Epithelial cell of esophagus (primary cell): ENCODE measurements around the gene MEP1B.
"Not testable (repeated sequence)": the region's sequence is repeated elsewhere in the genome, so short reads cannot be mapped to it uniquely, and the experiment has no call there.

Experiments used
- DNase-seq: peaks from one replicate; pipeline ENCODE4 v3.0.0; 2010; ENCODE audit warnings: low read depth
- H3K4me3 ChIP-seq: 2 replicates; pipeline ENCODE4 v1.5.1; 2011; ENCODE audit warnings: mild to moderate bottlenecking, low read length, control low read depth
- TF ChIP-seq, protein P1 (sequence below): IDR thresholded peaks from 2 replicates; pipeline ENCODE4 v1.5.1; 2011; ENCODE audit warnings: low read depth, mild to moderate bottlenecking, low read length, control low read depth, inconsistent platforms; ENCODE audit not compliant: insufficient read depth; ENCODE audit errors: missing control alignments

The MEP1B gene

DNA sequence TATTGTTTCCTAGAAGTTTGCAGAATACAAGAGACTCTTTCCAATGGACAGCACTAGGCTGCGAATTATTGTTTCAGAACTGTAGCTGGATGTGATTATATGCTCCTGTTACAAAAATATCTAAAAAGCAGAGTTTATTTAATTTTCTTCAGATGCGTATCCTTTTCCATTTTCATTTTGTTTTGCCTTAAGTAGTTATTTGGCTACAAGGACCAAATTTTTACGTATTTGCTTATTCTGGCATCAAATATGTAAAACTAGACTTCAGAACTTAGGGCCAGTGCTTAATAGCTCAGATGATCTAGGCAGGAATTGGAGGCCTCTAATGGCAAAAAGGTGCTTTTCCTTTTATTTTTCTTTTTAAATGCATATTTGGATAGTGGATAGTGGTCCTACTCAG, 18.7 kb downstream of the MEP1B start:
- TF ChIP-seq, protein P1, sequence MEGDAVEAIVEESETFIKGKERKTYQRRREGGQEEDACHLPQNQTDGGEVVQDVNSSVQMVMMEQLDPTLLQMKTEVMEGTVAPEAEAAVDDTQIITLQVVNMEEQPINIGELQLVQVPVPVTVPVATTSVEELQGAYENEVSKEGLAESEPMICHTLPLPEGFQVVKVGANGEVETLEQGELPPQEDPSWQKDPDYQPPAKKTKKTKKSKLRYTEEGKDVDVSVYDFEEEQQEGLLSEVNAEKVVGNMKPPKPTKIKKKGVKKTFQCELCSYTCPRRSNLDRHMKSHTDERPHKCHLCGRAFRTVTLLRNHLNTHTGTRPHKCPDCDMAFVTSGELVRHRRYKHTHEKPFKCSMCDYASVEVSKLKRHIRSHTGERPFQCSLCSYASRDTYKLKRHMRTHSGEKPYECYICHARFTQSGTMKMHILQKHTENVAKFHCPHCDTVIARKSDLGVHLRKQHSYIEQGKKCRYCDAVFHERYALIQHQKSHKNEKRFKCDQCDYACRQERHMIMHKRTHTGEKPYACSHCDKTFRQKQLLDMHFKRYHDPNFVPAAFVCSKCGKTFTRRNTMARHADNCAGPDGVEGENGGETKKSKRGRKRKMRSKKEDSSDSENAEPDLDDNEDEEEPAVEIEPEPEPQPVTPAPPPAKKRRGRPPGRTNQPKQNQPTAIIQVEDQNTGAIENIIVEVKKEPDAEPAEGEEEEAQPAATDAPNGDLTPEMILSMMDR: no peak

DNA sequence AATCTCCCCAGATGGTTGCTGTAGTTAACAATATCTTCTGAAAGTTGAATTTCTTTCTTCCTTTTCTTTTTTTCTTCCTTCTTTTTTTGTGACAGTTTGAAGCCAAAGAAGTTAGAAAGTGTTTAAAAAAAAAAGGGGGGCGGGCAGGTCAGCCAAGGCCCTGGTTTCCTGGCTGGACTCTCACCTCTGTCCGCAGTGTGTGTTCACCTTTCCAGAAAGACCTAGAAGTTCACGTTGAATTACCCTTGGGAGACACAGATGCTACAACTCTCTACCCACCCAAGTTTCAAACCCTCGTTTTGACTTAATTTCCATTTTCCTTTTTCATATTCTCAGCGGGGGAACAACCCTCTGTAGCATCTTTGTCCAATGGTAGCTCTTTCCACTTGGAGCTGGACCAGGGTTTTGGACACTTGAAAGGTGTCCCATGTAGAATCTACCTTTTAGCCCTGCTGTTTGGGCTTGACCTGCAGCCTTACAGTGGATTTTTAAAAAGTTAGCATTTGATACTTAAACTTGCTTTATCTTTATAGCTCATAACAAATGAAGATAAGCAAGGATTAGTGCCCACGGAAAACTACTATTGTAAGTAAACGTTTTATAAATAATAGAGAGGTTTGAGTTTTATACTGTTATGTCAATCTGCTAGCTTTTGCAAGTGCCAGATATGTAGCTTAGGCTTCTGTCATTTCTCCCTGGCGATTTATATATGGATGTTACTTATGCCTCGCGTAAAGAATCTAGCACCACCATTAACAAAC, 20.0 kb downstream of the MEP1B start:
- TF ChIP-seq, protein P1: no peak
- DNase-seq: no peak
- no peak overlapping the region for H3K4me3 ChIP-seq

More for the DNA sequence above, 18.7 kb downstream of the MEP1B start:
- no peak overlapping the region for H3K4me3 ChIP-seq
- DNase-seq: no peak

DNA sequence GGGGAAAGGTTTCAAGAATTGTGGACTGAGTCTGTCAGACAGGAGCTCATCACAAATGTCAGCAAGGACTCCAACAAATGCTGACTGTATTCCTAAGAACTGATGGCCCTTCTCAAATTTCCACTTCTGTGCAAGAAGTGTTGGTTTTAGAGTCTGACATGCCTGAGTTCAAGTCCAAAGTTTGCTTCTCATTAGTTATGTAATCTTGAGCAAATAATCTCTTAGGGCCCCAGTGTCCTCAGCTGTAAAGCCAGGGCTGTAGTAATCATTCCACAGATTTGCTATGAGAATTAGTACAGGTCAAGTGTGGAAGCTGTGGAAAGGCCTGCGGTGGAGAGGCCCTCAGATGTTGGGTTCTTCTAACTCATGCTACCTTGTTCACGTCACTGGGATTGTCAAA, 23.9 kb downstream of the MEP1B start:
- no peak overlapping the region for H3K4me3 ChIP-seq
- TF ChIP-seq, protein P1: no peak
- no peak for DNase-seq

DNA sequence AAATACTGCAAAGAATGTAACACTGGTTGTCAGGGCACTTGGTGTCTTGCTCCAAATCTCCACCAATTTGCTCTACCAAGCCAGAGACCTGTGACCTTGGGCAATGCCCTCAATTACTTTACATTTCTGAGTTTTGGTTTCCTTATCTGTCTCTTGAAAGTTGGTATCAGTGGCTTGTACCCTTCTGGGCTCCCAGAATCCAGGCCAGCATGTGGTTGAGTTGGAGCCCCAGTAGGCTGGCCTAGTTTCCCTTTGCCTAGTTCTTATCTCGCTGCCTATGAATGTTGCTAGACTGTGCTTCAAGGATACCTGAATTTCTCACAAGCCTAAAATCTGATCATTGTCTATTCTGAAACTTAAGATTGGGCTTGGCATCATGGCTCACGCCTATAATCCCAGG, 26.6 kb downstream of the MEP1B start:
- no peak overlapping the region for H3K4me3 ChIP-seq
- TF ChIP-seq, protein P1: no peak
- DNase-seq: no peak

DNA sequence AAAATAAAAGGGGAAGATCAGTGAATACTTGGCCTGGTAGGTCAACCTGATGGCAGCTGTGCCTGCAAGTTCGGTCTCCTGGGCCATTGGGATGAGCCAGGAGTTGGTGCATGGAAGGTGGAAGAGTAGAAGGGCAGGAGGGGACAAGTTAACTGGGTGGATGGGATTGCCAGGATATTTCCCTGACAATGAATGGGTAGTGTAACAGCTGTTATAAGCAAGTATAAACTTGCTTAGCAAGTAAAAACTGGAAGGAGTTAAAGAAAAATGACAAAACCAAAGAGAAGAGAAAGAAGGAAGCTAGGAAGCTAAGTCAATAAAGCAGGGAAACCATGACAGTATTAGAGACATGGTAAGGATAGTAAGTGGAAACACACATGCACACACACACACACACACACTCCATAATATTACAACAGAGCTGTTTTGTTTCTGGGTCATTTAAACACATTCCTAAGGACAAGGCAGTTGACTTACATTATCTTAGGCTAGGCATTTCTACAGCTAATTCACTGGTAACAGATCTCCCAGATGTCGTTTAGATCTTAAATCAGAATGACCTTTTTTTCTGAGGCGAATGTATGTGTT, 29.7 kb downstream of the MEP1B start:
- H3K4me3 ChIP-seq: no peak overlapping the region
- TF ChIP-seq, protein P1: no peak
- peak; percentile 51 for DNase-seq

DNA sequence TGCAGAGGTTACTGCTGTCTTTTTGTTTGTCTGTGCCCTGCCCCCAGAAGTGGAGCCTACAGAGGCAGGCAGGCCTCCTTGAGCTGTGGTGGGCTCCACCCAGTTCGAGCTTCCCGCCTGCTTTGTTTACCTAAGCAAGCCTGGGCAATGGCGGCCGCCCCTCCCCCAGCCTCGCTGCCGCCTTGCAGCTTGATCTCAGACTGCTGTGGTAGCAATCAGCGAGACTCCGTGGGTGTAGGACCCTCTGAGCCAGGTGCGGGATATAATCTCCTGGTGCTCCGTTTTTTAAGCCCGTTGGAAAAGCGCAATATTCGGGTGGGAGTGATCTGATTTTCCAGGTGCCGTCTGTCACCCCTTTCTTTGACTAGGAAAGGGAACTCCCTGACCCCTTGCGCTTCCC, 43.5 kb downstream of the MEP1B start:
- H3K4me3 ChIP-seq, DNase-seq: not testable (repeated sequence)

DNA sequence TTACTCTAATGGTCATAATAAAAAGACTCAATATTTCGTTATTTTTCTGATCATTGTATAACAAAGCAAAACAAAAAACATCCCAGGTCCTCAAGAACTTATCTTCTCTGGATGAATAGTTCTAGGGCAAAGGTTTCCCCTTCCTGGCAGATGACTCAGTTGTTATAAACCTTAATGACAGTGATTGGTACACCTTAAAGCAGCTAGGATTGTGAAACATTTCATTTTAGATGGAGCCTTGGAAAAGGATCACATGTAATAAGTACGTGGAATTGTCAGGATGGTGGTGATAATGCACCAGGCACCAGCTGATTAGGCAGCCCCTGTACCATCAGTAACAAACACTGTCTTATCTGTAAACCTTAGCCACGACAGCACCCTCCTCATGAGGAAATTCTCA, 47.2 kb downstream of the MEP1B start:
- H3K4me3 ChIP-seq: no peak overlapping the region
- DNase-seq: peak; percentile 53
- TF ChIP-seq, protein P1: no peak
